Activated naive CD4-positive, alpha-beta T cell treated with anti-CD3 and anti-CD28 coated beads for 36 hours (primary cell): ENCODE data around the gene OPCML. TPM values are rescaled to one million over a fixed set of nuclear protein-coding genes. Genes with fewer than 3 reads are reported as not detected.
A peak's percentile ranks its signal among the peaks of the same experiment; 100 is the strongest.

Experiments used
- CTCF ChIA-PET: fragments of 350-600 bp; sonication (Branson Sonifier 250); formaldehyde crosslinking; loops from one replicate; lab custom pipeline; 2021; ENCODE audit warnings: antibody characterized with exemption; lab: Charles Lee
- DNase-seq: peaks from one replicate; pipeline ENCODE4 v3.0.0-alpha.2; 2020
- H3K27ac Mint-ChIP-seq: one replicate; pipeline ENCODE4 v1.8.0; 2021; ENCODE audit warnings: mild to moderate bottlenecking, mixed read lengths
- H3K27me3 Mint-ChIP-seq: one replicate; pipeline ENCODE4 v1.8.0; 2021; ENCODE audit warnings: low read depth, mixed read lengths
- H3K36me3 Mint-ChIP-seq: one replicate; pipeline ENCODE4 v1.8.0; 2021; ENCODE audit warnings: low read depth, mixed read lengths
- H3K4me1 Mint-ChIP-seq: one replicate; pipeline ENCODE4 v1.8.0; 2021; ENCODE audit warnings: low read depth, mixed read lengths
- H3K4me3 Mint-ChIP-seq: one replicate; pipeline ENCODE4 v1.8.0; 2021; ENCODE audit warnings: mild to moderate bottlenecking, moderate library complexity, mixed read lengths
- H3K9me3 Mint-ChIP-seq: one replicate; pipeline ENCODE4 v1.8.0; 2021; ENCODE audit warnings: mixed read lengths
- intact Hi-C: fragments of 100-400 bp; cut with micrococcal nuclease; formaldehyde crosslinking; loops from one replicate; pipeline ENCODE4 v1.15.1; 2023
- total RNA-seq, 2 experiments: library from RNA; stranded (reverse); gene quantifications; one replicate each; pipeline ENCODE4 v1.2.3, GENCODE V29; 2021

The OPCML gene
- total RNA-seq, 2 experiments from 2014 or later: not detected

GRCh38 chr11:133271871-133272776, 260.2 kb downstream of the OPCML start:
- intact Hi-C loops: no loop called here
- no peak overlapping the region for H3K4me3 Mint-ChIP-seq
- no peaks in the 10 kb centered on the region for H3K36me3 Mint-ChIP-seq
- no peak overlapping the region for H3K27ac Mint-ChIP-seq
- CTCF ChIA-PET: no interaction called here
- no peak for DNase-seq
- H3K4me1 Mint-ChIP-seq: no peaks in the 10 kb centered on the region
- H3K27me3 Mint-ChIP-seq: no peaks in the 10 kb centered on the region
- no peaks in the 10 kb centered on the region for H3K9me3 Mint-ChIP-seq

- DNase-seq: no peak
- H3K36me3 Mint-ChIP-seq: no peaks in the 10 kb centered on the region
- H3K9me3 Mint-ChIP-seq: no peaks in the 10 kb centered on the region
- CTCF ChIA-PET: no interaction called here
- intact Hi-C loops: no loop called here
- H3K4me3 Mint-ChIP-seq: no peak overlapping the region
- no peaks in the 10 kb centered on the region for H3K4me1 Mint-ChIP-seq
- H3K27me3 Mint-ChIP-seq: no peaks in the 10 kb centered on the region
- no peak overlapping the region for H3K27ac Mint-ChIP-seq
These were observed 261.1 kb downstream of the OPCML start for GRCh38 chr11:133271206-133271605.

GRCh38 chr11:133269267-133269666, 263.0 kb downstream of the OPCML start:
- CTCF ChIA-PET: no interaction called here
- no peaks in the 10 kb centered on the region for H3K36me3 Mint-ChIP-seq

GRCh38 chr11:133266986-133267385, 265.3 kb downstream of the OPCML start:
- intact Hi-C loops: no loop called here
- Mint-ChIP-seq H3K4me3 (no peak overlapping the region), H3K36me3 (no peaks in the 10 kb centered on the region), H3K4me1 (no peaks in the 10 kb centered on the region), H3K27ac (no peak overlapping the region), H3K27me3 (peaks cover 3% of the 10 kb centered on the region), H3K9me3 (no peaks in the 10 kb centered on the region)
- no peak for DNase-seq
- CTCF ChIA-PET: no interaction called here

More at GRCh38 chr11:133269267-133269666, 263.0 kb downstream of the OPCML start:
- H3K4me3 Mint-ChIP-seq: no peak overlapping the region
- DNase-seq: peak; percentile 15
- peaks cover 3% of the 10 kb centered on the region for H3K27me3 Mint-ChIP-seq
- H3K27ac Mint-ChIP-seq: no peak overlapping the region
- no peaks in the 10 kb centered on the region for H3K4me1 Mint-ChIP-seq
- intact Hi-C loops: no loop called here
- no peaks in the 10 kb centered on the region for H3K9me3 Mint-ChIP-seq

GRCh38 chr11:133265530-133266035, 266.7 kb downstream of the OPCML start:
- intact Hi-C loops: no loop called here

GRCh38 chr11:133263332-133263731, 269.0 kb downstream of the OPCML start:
- Mint-ChIP-seq H3K27ac (no peak overlapping the region), H3K4me1 (no peaks in the 10 kb centered on the region), H3K36me3 (no peaks in the 10 kb centered on the region), H3K4me3 (no peak overlapping the region), H3K27me3 (peaks cover 3% of the 10 kb centered on the region), H3K9me3 (peaks cover 3% of the 10 kb centered on the region)
- intact Hi-C loops: no loop called here
- CTCF ChIA-PET: no interaction called here
- no peak for DNase-seq

More at GRCh38 chr11:133265530-133266035, 266.7 kb downstream of the OPCML start:
- Mint-ChIP-seq H3K27me3 (peaks cover 3% of the 10 kb centered on the region), H3K9me3 (no peaks in the 10 kb centered on the region), H3K27ac (no peak overlapping the region), H3K36me3 (no peaks in the 10 kb centered on the region), H3K4me1 (no peaks in the 10 kb centered on the region), H3K4me3 (no peak overlapping the region)
- CTCF ChIA-PET: no interaction called here
- no peak for DNase-seq

GRCh38 chr11:133258751-133259150, 273.6 kb downstream of the OPCML start:
- intact Hi-C loops: no loop called here
- no peaks in the 10 kb centered on the region for H3K4me1 Mint-ChIP-seq
- H3K27me3 Mint-ChIP-seq: no peaks in the 10 kb centered on the region
- no peak overlapping the region for H3K4me3 Mint-ChIP-seq
- H3K27ac Mint-ChIP-seq: no peak overlapping the region
- H3K36me3 Mint-ChIP-seq: no peaks in the 10 kb centered on the region
- peaks cover 3% of the 10 kb centered on the region for H3K9me3 Mint-ChIP-seq
- no peak for DNase-seq
- CTCF ChIA-PET: no interaction called here

GRCh38 chr11:133254601-133255000, 277.7 kb downstream of the OPCML start:
- Mint-ChIP-seq H3K27ac (no peak overlapping the region), H3K4me3 (no peak overlapping the region), H3K27me3 (no peaks in the 10 kb centered on the region), H3K36me3 (no peaks in the 10 kb centered on the region), H3K4me1 (no peaks in the 10 kb centered on the region), H3K9me3 (no peaks in the 10 kb centered on the region)
- intact Hi-C loops: no loop called here
- CTCF ChIA-PET: no interaction called here
- no peak for DNase-seq

GRCh38 chr11:133253570-133253969, 278.7 kb downstream of the OPCML start:
- Mint-ChIP-seq H3K27ac (no peak overlapping the region), H3K36me3 (no peaks in the 10 kb centered on the region), H3K4me1 (no peaks in the 10 kb centered on the region), H3K27me3 (no peaks in the 10 kb centered on the region), H3K4me3 (no peak overlapping the region), H3K9me3 (peaks cover 1% of the 10 kb centered on the region)
- CTCF ChIA-PET: no interaction called here
- intact Hi-C loops: no loop called here
- DNase-seq: no peak

- Mint-ChIP-seq H3K4me1 (no peaks in the 10 kb centered on the region), H3K27me3 (no peaks in the 10 kb centered on the region), H3K27ac (no peak overlapping the region), H3K9me3 (peaks cover 3% of the 10 kb centered on the region), H3K36me3 (no peaks in the 10 kb centered on the region), H3K4me3 (no peak overlapping the region)
- intact Hi-C loops: no loop called here
- CTCF ChIA-PET: no interaction called here
- no peak for DNase-seq
These were observed 280.5 kb downstream of the OPCML start for GRCh38 chr11:133251841-133252240.

- Mint-ChIP-seq H3K4me1 (no peaks in the 10 kb centered on the region), H3K4me3 (no peak overlapping the region), H3K27ac (no peak overlapping the region), H3K36me3 (no peaks in the 10 kb centered on the region), H3K9me3 (peaks cover 7% of the 10 kb centered on the region), H3K27me3 (no peaks in the 10 kb centered on the region)
- CTCF ChIA-PET: no interaction called here
- DNase-seq: no peak
- intact Hi-C loops: no loop called here
These were observed 282.8 kb downstream of the OPCML start for GRCh38 chr11:133249530-133249929.

- Mint-ChIP-seq H3K4me3 (no peak overlapping the region), H3K36me3 (no peaks in the 10 kb centered on the region), H3K27ac (no peak overlapping the region), H3K4me1 (no peaks in the 10 kb centered on the region), H3K9me3 (peaks cover 7% of the 10 kb centered on the region), H3K27me3 (no peaks in the 10 kb centered on the region)
- intact Hi-C loops: no loop called here
- no peak for DNase-seq
- CTCF ChIA-PET: no interaction called here
These were observed 283.2 kb downstream of the OPCML start for GRCh38 chr11:133249065-133249464.

- no peaks in the 10 kb centered on the region for H3K27me3 Mint-ChIP-seq
- no peak for DNase-seq
- intact Hi-C loops: no loop called here
- no peaks in the 10 kb centered on the region for H3K36me3 Mint-ChIP-seq
- H3K4me3 Mint-ChIP-seq: no peak overlapping the region
- H3K4me1 Mint-ChIP-seq: no peaks in the 10 kb centered on the region
- peaks cover 9% of the 10 kb centered on the region for H3K9me3 Mint-ChIP-seq
- CTCF ChIA-PET: no interaction called here
- no peak overlapping the region for H3K27ac Mint-ChIP-seq
These were observed 288.5 kb downstream of the OPCML start for GRCh38 chr11:133243832-133244231.
